ENCODE data around the gene DOCK2.
"Not testable (repeated sequence)": the region's sequence is repeated elsewhere in the genome, so short reads cannot be mapped to it uniquely, and the experiment has no call there.

DOCK2 gene

DNA sequence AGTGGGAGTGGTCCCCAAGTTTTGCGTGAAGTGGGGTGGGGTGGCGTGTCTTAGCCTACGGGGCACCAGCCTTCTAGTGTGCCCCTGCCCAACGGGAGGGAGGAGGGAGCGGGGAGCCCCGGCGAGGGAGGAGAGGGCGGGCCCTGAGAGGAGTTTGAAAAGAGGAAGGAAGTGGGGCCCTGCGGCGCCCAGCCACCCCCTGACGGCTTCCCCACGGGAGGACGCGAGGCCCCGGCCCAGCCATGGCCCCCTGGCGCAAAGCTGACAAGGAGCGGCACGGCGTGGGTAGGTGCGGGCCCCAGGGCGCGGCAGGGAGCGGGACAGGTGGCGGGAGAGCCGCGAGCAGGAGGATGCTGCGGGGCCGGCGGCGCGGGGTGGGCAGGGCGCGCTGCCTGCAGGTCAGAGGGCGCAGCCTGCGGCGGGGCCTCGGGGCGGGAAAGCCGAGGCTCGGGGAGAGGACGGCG lies at the start of gene DOCK2:
Gene DOCK2, plus strand, starts transcription at position 191 of the 464 bp plus-strand sequence. Its CDS starts 52 bp downstream, at position 243.
- DNase-seq: no peak

DNA sequence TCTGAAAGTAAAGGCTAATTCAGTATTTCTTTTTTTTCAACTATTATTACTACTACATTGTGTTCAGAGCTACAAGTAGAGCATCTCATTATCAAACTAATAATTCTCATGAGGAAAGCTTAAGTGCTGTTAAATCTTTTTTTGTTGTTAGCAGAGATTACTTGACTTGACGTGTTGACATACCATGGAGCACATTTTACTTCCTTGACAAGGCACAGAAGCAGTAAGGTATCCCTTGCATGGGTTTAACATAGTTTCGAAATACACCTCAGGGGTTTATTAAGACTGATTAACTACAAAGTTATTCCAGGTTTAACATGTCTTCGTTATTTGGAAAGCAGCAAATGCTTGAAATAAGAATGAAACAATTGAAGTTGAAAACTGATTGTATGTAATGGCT lies 46.5 kb upstream of the DOCK2 start:
- DNase-seq: no peak

DNA sequence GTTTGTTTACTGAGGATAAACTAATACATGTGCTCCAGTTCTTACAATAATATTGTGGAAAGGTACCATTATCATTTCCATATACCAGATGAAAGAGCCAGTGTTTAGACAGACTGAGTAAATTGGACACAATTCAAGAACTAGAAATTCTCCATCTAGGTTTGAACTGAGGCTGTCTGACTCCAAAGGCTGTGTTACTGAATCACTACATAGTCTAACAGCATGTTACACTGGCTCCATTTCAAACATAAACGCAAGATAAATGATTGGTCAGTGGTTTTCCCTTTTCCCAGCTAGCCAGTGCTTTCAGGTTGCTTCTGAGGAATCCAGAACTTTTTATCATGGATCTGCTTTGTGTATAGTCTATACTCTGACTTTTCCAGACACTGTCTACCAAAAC lies 45.4 kb upstream of the DOCK2 start:
- no peak for DNase-seq

DNA sequence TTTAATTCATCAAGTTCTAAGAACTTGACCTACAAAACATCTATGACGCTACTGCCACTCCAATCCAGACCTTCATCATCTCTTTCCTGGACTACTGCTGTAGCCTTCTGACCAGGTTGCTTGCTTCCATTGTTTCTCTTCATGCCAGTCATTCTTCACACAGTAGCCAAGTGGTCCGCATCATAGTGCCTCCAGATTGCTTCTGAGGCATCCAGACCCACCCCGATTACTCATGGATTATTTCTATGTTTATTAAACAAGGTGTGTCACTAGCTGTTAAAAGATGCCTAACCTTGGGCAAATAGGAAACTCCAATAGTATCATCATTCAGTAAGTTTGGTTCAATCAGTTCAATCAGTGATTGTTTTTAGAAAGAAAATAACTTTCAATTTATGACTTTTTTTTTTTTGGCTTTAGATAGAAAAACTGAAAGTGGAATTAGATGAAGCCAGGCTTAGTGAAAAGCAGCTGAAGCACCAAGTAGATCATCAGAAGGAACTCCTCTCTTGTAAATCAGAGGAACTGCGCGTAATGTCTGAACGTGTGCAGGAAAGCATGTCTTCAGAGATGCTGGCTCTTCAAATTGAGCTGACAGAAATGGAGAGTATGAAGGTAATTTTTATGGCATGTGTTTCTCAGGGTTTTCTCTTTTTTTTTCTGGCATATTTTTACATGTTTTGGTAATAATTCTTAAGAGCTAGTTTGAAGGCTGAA lies 44.0 kb upstream of the DOCK2 start:
- DNase-seq: no peak

DNA sequence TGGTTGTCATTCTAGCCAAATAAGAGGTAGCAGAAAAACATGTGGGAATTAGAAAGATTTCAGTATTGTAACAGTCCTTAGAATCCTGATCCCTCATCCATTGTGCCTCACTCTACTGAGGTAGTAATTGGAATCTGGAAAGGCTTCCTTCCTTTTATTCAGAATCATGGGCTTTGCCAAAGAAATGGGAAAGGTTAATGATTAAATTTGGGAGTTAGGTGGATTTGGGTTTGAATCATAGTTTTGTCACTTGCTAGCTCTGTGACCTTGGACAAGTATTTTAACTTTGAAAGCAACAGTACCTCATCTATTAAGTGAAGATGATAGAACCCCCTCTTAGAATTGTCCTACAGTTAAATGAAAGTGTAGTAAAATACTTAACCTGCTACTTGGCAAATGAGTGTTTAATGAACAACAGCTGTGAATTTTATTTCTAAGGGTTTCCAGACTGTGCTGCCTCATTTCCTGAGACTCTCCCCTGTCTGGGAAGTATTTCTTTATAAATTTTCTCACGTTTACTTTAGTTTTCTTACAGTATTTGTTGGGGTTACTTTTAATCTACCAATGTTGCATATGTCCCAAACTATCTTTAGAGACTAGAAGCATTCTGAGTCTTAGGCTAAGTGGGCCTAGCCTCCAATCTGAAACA lies 41.8 kb upstream of the DOCK2 start:
- no peak for DNase-seq

DNA sequence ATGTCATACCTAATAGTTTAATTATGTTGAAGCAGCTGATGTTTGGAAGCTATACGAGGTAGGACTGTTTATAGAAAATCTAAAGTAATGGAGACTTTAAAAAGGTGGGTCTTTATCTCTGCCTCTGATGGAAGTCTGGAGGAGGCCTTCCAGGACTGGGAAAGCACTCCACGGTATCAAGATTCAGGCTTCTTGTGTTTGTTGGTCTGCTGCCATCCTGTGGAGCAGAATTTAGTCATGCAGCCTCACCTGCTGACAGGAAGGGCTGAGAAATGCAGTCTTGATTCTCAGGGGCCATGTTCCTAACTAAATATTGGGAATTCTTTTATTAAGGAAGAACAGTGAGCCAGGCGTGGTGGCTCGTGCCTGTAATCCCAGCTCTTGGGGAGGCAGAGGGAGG lies 37.6 kb upstream of the DOCK2 start:
- DNase-seq: no peak

DNA sequence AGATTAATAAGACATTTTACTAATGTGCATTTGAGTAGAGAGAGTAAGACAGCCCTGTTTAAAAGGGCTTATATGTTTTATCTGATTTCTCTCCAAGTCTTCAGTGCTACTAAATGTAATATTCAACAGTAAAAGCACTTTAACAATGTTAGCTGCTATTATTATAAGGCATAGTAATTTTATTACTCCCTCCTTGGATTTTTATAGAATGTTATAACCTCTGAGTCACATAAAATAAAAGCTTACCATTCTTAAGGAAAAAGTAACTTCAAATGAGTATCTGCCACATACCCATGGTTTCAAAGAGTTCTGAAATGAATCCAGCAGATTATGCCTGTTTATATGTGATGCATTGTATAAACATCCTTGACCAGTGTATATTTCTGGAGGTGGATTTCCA lies 34.5 kb upstream of the DOCK2 start:
- no peak for DNase-seq

DNA sequence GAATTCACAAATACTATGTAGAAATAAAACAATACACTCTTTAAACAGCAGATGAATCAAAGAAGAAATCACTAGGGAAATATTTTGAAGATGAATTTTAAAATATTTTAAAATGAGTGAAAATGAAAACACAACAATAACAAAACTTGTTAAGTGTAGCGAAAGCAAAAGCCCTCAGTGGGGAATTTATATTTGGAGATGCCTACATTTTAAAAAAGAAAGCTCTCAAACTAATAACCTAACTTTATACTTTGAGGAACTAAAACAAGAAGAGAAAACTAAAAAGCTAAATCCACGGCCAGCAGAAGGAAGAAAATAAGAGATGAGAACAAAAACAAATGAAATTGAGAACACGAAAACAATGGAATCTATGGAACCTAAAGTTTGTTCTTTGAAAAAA lies 30.8 kb upstream of the DOCK2 start:
- no peak for DNase-seq

DNA sequence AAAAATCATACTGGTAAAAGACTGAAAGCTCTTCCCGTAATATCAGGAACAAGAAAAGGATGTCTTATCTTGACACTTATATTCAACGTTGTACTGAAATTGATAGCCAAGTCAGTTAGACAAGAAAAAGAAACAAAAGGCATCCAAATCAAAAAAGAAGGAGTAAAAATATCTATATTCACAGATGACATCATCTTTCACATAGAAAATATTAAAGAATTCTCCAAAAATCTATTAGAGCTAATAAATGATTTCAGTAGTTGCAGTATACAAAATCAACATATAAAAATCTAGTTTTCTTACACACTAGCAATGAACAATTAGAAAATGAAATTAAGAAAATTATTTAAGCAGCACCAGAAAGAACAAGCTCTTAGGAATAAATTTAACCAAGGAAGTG lies 29.2 kb upstream of the DOCK2 start:
- DNase-seq: no peak

DNA sequence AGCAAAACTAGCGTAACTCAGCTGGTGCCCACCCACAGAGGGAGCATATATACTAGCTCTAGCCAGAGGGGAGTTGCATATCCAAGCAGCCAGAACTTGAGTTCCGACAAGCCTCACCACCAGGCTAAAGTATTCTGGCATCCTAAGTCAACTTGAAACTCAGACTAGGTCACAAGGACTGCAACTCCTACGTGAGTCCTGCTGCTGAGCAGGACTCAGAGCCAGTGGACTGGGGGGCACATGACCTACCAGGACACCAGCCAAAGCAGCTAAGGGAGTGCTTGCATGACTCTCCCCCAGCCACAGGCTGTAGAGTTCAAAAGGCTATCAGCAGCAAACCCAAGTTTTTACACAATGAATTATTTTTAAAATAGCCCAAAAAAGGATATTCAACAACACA lies 27.4 kb upstream of the DOCK2 start:
- DNase-seq: no peak

DNA sequence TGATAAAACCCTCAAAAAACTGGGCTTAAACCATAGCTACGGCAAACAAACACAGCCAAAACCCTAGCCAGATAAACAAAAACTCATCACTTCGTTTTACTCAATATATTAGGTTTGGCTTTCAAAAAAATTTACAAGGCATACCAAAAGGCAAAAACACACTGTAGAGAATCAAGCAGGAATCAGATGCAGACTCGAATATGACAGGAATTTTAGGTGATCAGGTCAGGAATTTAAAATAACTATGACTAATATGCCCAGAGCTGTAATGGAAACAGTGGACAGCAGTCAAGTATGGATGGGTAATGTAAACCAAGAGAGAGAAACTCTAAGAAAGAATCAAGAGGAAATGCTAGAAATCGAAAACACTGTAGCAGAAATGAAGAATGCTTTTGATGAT lies 26.5 kb upstream of the DOCK2 start:
- no peak for DNase-seq

DNA sequence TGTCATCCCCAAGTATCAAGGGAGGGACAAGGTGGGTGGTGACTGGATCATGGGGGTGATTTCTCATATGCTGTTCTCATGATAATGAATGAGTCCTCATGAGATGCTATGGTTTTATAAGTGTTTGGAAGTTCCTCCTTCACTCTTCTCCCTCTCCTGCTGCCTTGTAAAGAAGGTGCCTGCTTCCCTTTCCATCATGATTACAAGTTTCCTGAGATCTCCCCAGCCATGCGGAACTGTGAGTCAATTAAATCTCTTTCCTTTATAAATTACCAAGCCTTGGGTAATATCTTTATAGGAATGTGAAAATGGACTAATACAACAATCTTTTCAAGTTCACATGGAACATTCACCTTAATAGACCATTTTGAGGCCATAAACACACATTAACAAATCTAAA lies 21.5 kb upstream of the DOCK2 start:
- DNase-seq: no peak

DNA sequence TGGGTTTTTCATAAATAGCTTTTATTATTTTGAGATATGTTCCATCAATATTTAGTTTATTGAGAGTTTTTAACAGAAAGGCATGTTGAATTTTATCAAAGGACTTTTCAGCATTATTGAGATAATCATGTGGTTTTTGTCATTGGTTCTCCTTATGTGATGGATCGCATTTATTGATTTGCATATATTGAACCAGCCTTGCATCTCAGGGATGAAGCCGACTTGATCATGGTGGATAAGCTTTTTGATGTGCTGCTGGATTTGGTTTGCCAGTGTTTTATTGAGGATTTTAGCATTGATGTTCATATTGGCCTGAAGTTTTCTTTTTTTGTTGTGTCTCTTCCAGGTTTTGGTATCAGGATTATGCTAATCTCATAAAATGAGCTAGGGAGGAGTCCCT lies 12.8 kb upstream of the DOCK2 start:
- DNase-seq: not testable (repeated sequence)

DNA sequence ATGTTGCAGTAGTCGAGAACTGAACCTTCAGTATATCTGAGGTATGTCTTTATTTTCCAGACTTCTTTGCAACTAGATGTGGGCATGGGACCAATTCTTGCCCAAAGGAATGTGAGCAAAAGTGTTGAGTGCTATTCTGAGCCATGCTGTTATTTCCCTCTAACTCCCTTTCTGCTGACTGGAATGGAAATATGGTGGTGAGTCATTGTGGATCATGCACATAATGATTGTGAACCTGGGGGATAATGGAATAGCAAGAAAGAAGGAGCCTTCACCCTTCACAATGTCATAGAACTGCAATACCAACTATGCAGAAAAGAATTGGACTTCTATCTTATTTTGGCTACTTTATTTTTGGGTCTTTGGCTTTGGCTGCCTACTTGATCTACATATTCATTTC lies 10.3 kb upstream of the DOCK2 start:
- DNase-seq: no peak

DNA sequence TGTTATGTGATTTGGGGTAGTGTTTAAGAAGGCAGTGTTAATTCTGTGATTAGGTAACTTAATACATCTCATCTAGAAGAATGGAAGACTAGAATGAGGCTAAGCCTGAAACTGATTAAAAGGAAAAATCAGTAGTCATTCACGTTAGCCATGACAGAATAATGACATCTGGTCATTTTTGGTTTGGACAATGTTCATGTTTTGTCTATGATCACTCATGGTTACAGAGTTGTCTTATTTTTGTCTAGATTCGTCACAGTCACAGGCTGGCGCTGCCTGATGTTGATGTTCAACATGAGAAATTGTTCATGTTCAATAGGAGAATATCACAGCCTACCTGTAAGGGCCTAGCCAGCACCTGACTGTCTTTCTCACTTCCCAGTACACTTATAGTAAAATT lies 9.5 kb upstream of the DOCK2 start:
- DNase-seq: no peak

DNA sequence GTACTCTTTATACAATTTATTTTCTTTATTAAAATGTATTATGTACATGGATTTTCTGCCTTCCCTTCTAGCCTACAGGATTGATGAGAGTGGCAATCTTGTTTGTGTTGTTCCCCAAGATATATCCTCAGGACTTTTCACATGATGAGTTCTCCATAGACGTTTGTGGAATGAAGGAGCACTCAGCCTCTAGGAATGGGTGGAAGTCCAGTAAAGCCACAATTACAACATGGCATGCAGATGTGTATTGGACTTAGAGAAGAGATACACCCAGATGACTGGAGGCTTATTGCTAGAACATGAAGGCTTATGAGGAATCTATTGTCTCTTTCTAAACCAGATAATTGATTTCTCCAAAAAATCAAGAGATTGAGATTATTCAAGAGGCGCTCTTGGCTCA lies 8.2 kb upstream of the DOCK2 start:
- DNase-seq: no peak

DNA sequence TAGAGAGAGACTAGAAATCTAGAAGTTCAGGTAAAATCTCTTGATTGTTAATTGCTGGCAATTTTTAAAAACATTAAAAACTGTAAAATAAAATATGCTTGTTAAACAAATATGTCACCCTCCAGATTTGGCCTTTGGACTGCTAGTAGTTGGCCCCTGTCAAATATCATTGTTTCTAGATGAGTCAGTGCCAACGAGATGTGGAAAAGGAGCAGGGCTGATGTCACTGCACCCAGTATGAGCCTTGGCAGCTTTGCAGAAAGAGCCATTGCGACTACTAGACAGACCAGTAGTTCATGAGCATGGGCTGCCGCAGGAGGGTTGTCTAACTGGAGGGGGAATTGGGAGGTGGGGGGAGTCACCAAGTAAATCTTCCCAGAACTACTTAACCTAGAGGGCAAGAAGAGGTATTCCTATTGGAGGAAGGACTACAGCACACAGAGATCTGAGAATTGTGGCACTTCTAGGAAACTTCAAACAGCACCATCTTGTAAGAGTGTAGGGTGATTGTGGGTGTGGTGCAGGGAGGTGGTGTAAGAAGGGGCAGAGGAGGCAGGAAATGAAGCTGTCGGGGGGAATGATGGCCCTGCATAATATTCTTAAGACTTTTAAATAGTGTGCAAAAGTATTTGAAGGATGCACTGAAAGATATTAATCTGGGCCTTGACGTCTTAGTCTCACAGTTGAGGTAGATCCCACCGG lies 7.1 kb upstream of the DOCK2 start:
- DNase-seq: no peak

DNA sequence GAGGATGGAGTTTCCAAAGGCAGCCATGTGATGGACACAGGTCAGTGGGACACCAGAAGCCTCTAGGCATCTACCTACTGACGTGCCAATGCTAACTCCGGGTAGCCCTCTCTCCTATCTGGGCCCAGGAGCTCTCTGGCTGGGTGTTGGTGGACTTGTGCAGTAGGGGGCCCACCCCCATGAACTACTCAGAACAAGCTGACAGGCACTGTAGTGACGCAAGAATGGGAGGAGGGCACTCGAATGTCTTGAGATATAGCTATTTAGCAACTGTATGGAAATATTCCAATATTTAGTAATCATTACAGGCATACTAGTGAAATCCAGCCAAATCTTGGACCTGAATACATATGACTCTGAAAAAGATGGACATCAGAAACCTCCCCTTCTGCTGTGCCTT lies 5.7 kb upstream of the DOCK2 start:
- DNase-seq: no peak

DNA sequence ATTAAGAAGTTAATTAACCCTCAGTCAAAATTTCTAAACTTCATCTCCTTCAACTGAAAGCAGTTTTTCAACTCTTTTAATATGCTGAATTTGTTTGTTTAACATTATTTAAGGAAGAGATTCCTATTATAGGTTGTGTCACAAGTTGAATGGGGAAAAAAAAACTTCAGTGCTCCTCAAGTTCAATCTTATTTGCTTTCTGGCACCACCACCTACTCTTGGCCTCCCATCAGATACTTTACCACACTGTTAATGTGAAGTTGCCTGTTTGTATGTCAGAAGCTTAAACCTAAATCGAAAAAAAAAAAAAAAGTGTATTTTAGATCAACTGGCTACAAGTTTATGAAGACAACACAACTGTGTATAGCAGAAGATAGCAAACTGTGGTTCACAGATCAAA lies 4.1 kb upstream of the DOCK2 start:
- no peak for DNase-seq

DNA sequence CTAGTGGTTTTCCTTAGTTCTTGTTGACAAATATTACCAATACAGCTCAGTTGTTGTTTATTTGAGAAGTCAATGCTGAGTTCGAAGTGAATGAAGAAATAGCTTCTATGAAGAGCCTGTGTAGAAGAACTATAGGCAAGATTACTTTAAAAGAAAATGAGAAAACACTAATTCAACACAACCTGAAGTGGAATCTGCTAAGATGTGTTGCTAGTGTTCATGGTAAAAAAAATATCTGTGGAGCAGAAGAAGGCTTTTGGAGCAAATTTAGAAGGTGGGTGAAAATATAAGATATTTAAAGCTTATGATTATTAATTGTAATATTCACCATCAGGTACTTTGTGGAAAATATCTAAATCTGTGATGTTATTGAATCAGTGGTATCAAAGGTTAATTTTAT lies 2.5 kb upstream of the DOCK2 start:
- no peak for DNase-seq

DNA sequence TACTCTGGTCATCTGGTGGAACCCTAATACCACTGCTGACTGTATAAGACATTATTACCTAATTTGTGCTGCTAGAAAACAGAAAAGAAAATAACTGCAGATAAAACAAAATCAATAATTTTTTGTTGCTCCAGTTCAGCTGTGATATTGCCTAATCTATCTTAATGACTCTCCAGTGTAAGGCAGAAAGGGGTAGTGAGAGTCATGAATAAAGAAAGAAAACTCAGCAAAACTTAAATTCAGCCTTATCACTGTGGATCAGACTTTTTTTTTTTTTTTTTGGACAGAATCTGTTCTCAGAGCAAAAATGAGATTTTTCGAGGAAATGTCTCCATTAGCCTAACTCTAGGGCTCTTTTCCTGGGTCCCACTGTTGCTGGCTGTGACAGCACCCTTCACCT lies 1.1 kb upstream of the DOCK2 start:
- no peak for DNase-seq

DNA sequence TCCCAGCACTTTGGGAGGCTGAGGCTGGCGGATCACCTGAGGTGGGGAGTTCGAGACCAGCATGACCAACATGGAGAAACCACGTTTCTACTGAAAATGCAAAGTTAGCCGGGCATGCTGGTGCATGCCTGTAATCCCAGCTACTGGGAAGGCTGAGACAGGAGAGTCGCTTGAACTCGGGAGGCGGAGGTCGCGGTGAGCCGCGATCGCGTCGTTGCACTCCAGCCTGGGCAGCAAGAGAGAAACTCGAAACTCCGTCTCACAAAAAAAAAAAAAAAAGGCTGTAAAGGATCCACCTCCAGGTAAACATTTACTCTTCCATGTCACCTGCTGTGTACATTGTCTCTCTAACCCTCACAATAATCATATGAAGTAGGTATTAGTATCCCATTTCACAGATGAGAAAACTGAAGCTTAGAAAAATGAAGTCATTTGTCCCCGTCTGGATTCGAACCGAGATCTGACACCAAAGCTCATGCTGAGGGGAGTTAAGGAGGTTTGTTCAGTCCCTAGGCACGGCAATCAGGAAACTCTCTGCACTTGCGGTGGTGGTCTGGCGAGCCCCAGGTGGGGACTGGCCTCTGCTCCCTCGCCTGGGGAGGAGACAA lies 494 bp upstream of the DOCK2 start:
- DNase-seq: no peak

DNA sequence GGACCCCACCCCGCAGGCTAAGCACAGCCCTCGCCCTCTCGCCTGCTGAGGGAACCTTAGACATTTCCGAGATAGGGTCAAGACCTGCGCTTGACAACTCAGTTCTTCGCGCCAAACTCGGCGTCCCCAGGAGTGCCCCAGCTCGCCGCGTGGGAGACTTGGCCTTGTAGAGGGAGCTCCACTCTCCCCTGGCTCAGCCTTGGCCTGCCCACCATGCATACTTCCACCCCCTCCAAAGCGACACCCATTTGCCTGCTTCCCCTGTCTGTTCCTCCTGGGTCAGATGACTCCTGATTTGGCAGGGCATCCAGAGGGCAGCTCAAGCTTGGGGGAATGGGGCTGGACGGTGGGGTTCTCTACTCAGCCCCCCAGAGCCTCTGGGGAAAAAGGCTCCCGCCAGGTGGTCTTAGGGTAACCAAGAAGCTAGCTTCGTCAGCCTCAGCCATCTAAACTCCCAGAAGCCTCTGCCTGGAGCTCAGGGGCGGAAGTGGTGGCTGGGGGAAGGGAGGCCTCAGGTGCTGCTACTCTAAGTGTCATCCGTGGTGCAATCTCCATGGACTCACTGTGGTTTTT lies 560 bp downstream of the DOCK2 start:
- DNase-seq: no peak

DNA sequence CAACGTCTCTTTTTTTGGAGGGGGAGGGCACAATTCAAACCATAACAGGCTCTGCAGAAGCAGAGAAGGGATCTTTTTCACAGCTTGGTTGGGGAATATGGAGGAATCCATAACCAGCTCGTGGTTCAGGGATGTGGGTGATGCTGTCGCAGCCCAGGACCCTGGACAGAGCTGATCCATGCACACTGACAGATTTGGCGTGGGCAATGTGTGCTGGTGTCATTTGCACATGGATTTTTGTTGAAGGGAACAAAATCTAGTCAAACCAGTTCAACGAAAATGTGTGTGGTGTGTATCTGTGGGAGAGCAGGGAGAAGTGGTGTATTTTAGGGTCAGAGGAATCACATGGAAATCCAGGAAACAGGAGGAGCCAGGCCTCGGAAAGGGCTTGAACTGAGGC lies 4.2 kb downstream of the DOCK2 start:
- DNase-seq: no peak

All from NCI-H510A treated with DMSO at 0.1 percent for 48 hours (cell line).